HepG2 (cell line): ENCODE measurements around the gene DDX6. TPM values are rescaled to one million over a fixed set of nuclear protein-coding genes. Genes with fewer than 3 reads are reported as not detected.
"Not testable (repeated sequence)": the region's sequence is repeated elsewhere in the genome, so short reads cannot be mapped to it uniquely, and the experiment has no call there.

ENCODE experiments used
- ATAC-seq: fragments of 200-7000 bp; cut with Tn5 transposase; 3 replicates; pipeline ENCODE4 v1.9.1; 2020; ENCODE audit warnings: mild to moderate bottlenecking, moderate library complexity
- BruUV-seq: library from RNA; stranded (reverse); fragments of 400-500 nt; replicated peaks from 2 replicates; lab custom pipeline; 2021; lab: Mats Ljungman, UMichigan
- CTCF ChIA-PET: fragments of 300-600 bp; formaldehyde crosslinking; extraction: SDS; loops from one replicate; lab custom pipeline; 2021; ENCODE audit warnings: low total read pairs, inconsistent platforms, low intra/inter-chr PET ratio; lab: Yijun Ruan, JAX
- POLR2A ChIA-PET: fragments of 350-600 bp; sonication (Branson Sonifier 250); formaldehyde crosslinking; loops from one replicate; lab custom pipeline; 2020; ENCODE audit warnings: antibody characterized with exemption, inconsistent platforms; lab: Yijun Ruan, JAX
- DNase-seq: peaks from one replicate; pipeline ENCODE4 v3.0.0-alpha.2; 2015; ENCODE audit warnings: low spot score
- FAIRE-seq: peaks from 3 replicates; lab custom pipeline; 2011; peaks lifted over from hg19 to GRCh38; lab: Jason Lieb, UNC
- H2AFZ ChIP-seq: one replicate; pipeline ENCODE4 v1.6.1; 2011; ENCODE audit warnings: low read length, inconsistent platforms
- H3K27ac ChIP-seq: fragments of 300-600 bp; 3 replicates; pipeline ENCODE4 v1.8.0; 2011; ENCODE audit warnings: mixed run types, mild to moderate bottlenecking, mixed read lengths, low read length, inconsistent platforms; ENCODE audit not compliant: insufficient read depth; ENCODE audit errors: extremely low read length
- H3K27me3 ChIP-seq, 2 experiments: fragments of 200-600 bp in 1 of 2; 2 replicates in 1 of 2; 3 replicates in 1 of 2; pipeline versions ENCODE4 v1.6.0 to v1.8.0; 2011; ENCODE audit warnings: low read length in 2 of 2, mild to moderate bottlenecking in 2 of 2, moderate library complexity in 2 of 2, inconsistent platforms in 1 of 2; ENCODE audit not compliant: insufficient read depth in 2 of 2, control insufficient read depth in 1 of 2
- H3K36me3 ChIP-seq, 2 experiments: fragments of 200-600 bp in 1 of 2; replicated peaks in 1 of 2; 2 replicates in 1 of 2; 3 replicates in 1 of 2; pipeline versions ENCODE4 v1.5.1 to v1.8.0; 2011; ENCODE audit warnings: low read length in 2 of 2, inconsistent platforms in 1 of 2; ENCODE audit not compliant: insufficient read depth in 2 of 2, control insufficient read depth in 1 of 2
- H3K4me1 ChIP-seq: 2 replicates; pipeline ENCODE4 v1.5.1; 2012; ENCODE audit warnings: low read length, inconsistent platforms; ENCODE audit not compliant: insufficient read depth
- H3K4me2 ChIP-seq: 2 replicates; pipeline ENCODE4 v1.6.0; 2011; ENCODE audit warnings: low read depth, low read length, inconsistent platforms
- H3K4me3 ChIP-seq, 3 experiments: fragments of 200-600 bp in 1 of 3; sonication (generic), shearing (Covaris generic) in 1 of 3; replicated peaks in 1 of 3; 2 replicates each; pipeline ENCODE4 v1.5.1; 2011 to 2016; ENCODE audit warnings: low read length in 3 of 3, inconsistent platforms in 2 of 3, low read depth in 2 of 3, mild to moderate bottlenecking in 2 of 3, control low read depth in 1 of 3, mixed read lengths in 1 of 3; ENCODE audit not compliant: insufficient read depth in 1 of 3
- H3K79me2 ChIP-seq: one replicate; pipeline ENCODE4 v1.6.1; 2011; ENCODE audit warnings: low read length, inconsistent platforms; ENCODE audit not compliant: insufficient read depth
- H3K9ac ChIP-seq: 2 replicates; pipeline ENCODE4 v1.6.0; 2011; ENCODE audit warnings: mild to moderate bottlenecking, low read depth, low read length, inconsistent platforms; ENCODE audit not compliant: insufficient read depth
- H3K9me3 ChIP-seq: 2 replicates; pipeline ENCODE4 v1.5.1; 2012; ENCODE audit warnings: mild to moderate bottlenecking, low read length
- H4K20me1 ChIP-seq: 2 replicates; pipeline ENCODE4 v1.6.0; 2011; ENCODE audit warnings: inconsistent platforms, mild to moderate bottlenecking, low read length, moderate library complexity; ENCODE audit not compliant: insufficient read depth
- RFX5 ChIP-seq: IDR thresholded peaks from 2 replicates; pipeline ENCODE4 v1.6.1; 2011; ENCODE audit warnings: low read depth, low read length, improper control_type of control experiment
- SIX1 ChIP-seq: sonication (generic); formaldehyde crosslinking; IDR thresholded peaks from 2 replicates; pipeline ENCODE4 v1.4.0; 2020; ENCODE audit warnings: missing genetic modification reagents, borderline replicate concordance
- ZBTB38 ChIP-seq: sonication (generic); formaldehyde crosslinking; IDR thresholded peaks from 2 replicates; pipeline ENCODE4 v1.5.1; 2020; ENCODE audit warnings: mild to moderate bottlenecking, missing genetic modification reagents
- ZNF354B ChIP-seq: sonication (generic); formaldehyde crosslinking; IDR thresholded peaks from 2 replicates; pipeline ENCODE4 v1.8.0; 2022; ENCODE audit warnings: mild to moderate bottlenecking, missing genetic modification reagents
- ZNF382 ChIP-seq: sonication (generic); formaldehyde crosslinking; IDR thresholded peaks from 2 replicates; pipeline ENCODE4 v1.5.0; 2020; ENCODE audit warnings: missing genetic modification reagents, mild to moderate bottlenecking, borderline replicate concordance
- ZNF562 ChIP-seq: sonication (generic); formaldehyde crosslinking; IDR thresholded peaks from 2 replicates; pipeline ENCODE4 v1.8.0; 2022; ENCODE audit warnings: missing genetic modification reagents, borderline replicate concordance
- WGBS: methylation state at CpG from one replicate; pipeline ENCODE4 v1.1.6; 2017; ENCODE audit warnings: low lambda C conversion rate; 5-methylcytosine and 5-hydroxymethylcytosine counted together
- in situ Hi-C: cut with HindIII; loops from 2 replicates; pipeline ENCODE4 v1.10.0; 2017; ENCODE audit warnings: low pct_unique_long_range_greater_than_20kb; ENCODE audit not compliant: extremely low pct_ligation_motif_present
- intact Hi-C: fragments of 100-400 bp; cut with micrococcal nuclease; formaldehyde crosslinking; loops from one replicate; pipeline ENCODE4 v1.10.0; 2022; ENCODE audit not compliant: unreplicated experiment
- polyA plus RNA-seq, 8 experiments: library from polyadenylated mRNA; depleted of rRNA in 3 of 8; stranded (reverse) in 7 of 8; unstranded in 1 of 8; fragments of >200 nt; fragmentation: Illumina TruSeq in 4 of 8; extraction: Trizol in 4 of 8; gene quantifications; 2 replicates each; pipeline versions ENCODE4 v1.2.1 to v1.2.3, GENCODE V29; 2011 to 2016; ENCODE audit warnings: low read depth in 4 of 8, missing spikeins in 1 of 8, mixed read lengths in 1 of 8; ENCODE audit not compliant: insufficient read depth in 1 of 8
- total RNA-seq, 5 experiments: library from RNA; depleted of rRNA; stranded (reverse); fragments of >200 nt; fragmentation: Illumina TruSeq; extraction: Trizol; gene quantifications; 2 replicates each; pipeline ENCODE4 v1.2.3, GENCODE V29; 2016; ENCODE audit warnings: low read depth in 1 of 5
- TF ChIP-seq, protein P1 (sequence below): IDR thresholded peaks from 2 replicates; pipeline ENCODE4 v1.6.1; 2016; ENCODE audit warnings: low read depth, borderline replicate concordance
- TF ChIP-seq, protein P2 (sequence below): sonication (generic); formaldehyde crosslinking; IDR thresholded peaks from 2 replicates; pipeline ENCODE4 v1.4.0; 2020; ENCODE audit warnings: missing genetic modification reagents

The DDX6 gene
- total and polyA plus RNA-seq, 2 of the 13 experiments (the other 11 are each of a cell fraction or from before 2014, with no cell fraction given): 20.9 to 59.2 TPM

DNA sequence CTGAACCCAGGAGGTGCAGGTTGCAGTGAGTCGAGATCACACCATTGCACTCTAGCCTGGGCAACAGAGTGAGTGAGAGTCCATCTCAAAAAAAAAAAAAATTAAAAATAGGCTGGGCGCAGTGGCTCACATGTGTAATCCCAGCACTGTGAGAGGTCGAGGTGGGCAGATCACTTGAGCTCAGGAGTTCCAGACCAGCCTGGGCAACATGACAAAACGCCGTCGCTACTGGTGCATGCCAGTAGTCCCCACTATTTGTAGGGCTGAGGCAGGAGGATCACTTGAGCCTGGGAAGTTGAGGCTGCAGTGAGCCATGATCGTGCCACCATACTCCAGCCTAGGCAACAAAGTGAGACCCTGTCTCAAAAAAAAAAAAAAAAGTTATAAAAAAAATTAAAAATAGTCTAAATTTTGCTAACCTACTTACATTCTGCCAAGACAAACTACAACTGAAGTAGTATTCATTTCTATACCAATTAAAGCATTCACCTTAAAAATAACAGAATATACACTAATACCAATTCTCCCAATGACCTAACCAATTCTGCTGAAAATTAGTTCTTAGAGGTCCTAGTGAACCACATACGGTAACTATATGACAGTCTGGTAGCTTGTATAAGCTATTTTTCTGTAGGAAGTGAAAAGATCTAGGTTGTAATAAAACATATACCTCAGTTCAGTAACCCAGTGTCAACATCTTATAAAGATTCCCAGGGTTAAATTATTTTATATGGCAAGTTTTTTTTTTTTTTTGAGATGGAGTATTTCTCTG, 7.1 kb downstream of the DDX6 start (continued):
- TF ChIP-seq, protein P1, sequence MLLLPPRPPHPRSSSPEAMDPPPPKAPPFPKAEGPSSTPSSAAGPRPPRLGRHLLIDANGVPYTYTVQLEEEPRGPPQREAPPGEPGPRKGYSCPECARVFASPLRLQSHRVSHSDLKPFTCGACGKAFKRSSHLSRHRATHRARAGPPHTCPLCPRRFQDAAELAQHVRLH (CRISPR knock-in tag): no peak
- TF ChIP-seq ZBTB38 (CRISPR knock-in tag) (no peak), SIX1 (no peak), RFX5 (no peak), ZNF562 (CRISPR knock-in tag) (no peak), ZNF354B (CRISPR knock-in tag) (no peak), ZNF382 (CRISPR knock-in tag) (no peak)
- TF ChIP-seq, protein P2, sequence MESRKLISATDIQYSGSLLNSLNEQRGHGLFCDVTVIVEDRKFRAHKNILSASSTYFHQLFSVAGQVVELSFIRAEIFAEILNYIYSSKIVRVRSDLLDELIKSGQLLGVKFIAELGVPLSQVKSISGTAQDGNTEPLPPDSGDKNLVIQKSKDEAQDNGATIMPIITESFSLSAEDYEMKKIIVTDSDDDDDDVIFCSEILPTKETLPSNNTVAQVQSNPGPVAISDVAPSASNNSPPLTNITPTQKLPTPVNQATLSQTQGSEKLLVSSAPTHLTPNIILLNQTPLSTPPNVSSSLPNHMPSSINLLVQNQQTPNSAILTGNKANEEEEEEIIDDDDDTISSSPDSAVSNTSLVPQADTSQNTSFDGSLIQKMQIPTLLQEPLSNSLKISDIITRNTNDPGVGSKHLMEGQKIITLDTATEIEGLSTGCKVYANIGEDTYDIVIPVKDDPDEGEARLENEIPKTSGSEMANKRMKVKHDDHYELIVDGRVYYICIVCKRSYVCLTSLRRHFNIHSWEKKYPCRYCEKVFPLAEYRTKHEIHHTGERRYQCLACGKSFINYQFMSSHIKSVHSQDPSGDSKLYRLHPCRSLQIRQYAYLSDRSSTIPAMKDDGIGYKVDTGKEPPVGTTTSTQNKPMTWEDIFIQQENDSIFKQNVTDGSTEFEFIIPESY (CRISPR knock-in tag): no peak

GRCh38 chr11:118783324-118783723, 7.6 kb downstream of the DDX6 start:
- H2AFZ ChIP-seq, H3K9ac ChIP-seq, H3K27ac ChIP-seq, POLR2A ChIA-PET, in situ Hi-C loops, H3K4me2 ChIP-seq, ATAC-seq, DNase-seq, intact Hi-C loops, BruUV-seq, FAIRE-seq, H3K27me3 ChIP-seq, CTCF ChIA-PET, H3K4me3 ChIP-seq, H3K9me3 ChIP-seq: not testable (repeated sequence)
- Histone ChIP-seq H3K36me3 (peaks cover 7 to 56% of the 10 kb centered on the region in 2 experiments), H3K79me2 (peaks cover 76% of the 10 kb centered on the region), H4K20me1 (peaks cover 51% of the 10 kb centered on the region), H3K4me1 (peaks cover 25% of the 10 kb centered on the region)
- 97% methylated on average over 5 of the region's 5 CpGs for WGBS
